Kidney epithelial cell (primary cell): Measurements from ENCODE around the gene SLC22A7. TPM values are rescaled to one million over a fixed set of nuclear protein-coding genes. Genes with fewer than 3 reads are reported as not detected.

Experiments used
- DNase-seq: peaks from one replicate; pipeline ENCODE4 v3.0.0-alpha.2; 2010; ENCODE audit warnings: low read depth
- H3K27me3 ChIP-seq: 2 replicates; pipeline ENCODE4 v1.6.0; 2011; ENCODE audit warnings: low read length; ENCODE audit not compliant: control insufficient read depth, insufficient read depth
- H3K36me3 ChIP-seq: 2 replicates; pipeline ENCODE4 v1.5.1; 2011; ENCODE audit warnings: low read length; ENCODE audit not compliant: control insufficient read depth, insufficient read depth
- H3K4me3 ChIP-seq: 2 replicates; pipeline ENCODE4 v1.5.1; 2011; ENCODE audit warnings: low read depth, mild to moderate bottlenecking, control low read depth, low read length
- total RNA-seq: library from RNA; depleted of rRNA; stranded (reverse); fragments of >200 nt; gene quantifications from 2 replicates; pipeline ENCODE4 v1.2.3, GENCODE V29; 2015
- TF ChIP-seq, protein P1 (sequence below): IDR thresholded peaks from 2 replicates; pipeline ENCODE4 v1.5.1; 2011; ENCODE audit warnings: mild to moderate bottlenecking, moderate library complexity, low read length, control low read depth, inconsistent platforms; ENCODE audit not compliant: insufficient read depth, poor library complexity, severe bottlenecking

SLC22A7 gene
- total RNA-seq, 1 donor from 2014 or later: not detected

DNA sequence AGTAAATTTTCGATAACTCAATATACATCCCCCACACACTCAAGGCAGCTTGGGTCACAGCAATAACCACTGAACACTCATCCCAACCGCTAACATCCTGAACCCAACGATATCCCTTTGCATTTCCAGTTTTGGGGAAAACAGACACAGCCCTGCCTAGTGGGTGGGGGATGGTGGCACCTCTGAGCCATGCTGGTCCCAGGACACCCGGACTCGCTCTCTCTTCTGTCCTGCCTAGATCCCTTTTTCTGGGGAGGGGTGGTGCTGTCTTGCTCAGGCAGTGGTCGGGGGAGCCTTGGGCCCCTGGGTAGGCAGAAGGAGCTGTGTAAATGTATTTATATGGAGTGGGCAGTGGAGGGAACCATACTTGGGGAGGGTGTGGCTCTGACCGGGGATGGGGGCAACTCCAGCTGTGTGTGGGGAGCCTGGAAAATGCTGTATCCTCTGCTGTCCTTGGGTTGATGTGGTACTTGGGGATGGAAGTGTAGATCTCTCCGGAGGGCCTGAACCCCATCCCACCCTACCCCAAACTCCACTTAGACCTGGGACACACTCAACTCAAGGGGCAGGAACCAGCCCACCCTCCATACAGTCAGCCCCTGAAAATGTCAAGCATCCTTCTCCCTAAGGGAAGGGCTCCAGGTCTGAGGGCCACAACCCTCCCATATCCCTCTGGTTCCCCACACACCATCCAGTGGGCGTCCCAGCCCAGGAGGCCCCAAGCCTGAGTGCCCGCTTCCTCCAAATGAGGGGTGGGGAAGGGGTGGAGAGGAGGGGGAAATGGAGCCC, 23.7 kb upstream of the SLC22A7 start:
- Histone ChIP-seq H3K36me3 (no peaks in the 10 kb centered on the region), H3K4me3 (no peak overlapping the region), H3K27me3 (peaks cover 39% of the 10 kb centered on the region)
- TF ChIP-seq, protein P1, sequence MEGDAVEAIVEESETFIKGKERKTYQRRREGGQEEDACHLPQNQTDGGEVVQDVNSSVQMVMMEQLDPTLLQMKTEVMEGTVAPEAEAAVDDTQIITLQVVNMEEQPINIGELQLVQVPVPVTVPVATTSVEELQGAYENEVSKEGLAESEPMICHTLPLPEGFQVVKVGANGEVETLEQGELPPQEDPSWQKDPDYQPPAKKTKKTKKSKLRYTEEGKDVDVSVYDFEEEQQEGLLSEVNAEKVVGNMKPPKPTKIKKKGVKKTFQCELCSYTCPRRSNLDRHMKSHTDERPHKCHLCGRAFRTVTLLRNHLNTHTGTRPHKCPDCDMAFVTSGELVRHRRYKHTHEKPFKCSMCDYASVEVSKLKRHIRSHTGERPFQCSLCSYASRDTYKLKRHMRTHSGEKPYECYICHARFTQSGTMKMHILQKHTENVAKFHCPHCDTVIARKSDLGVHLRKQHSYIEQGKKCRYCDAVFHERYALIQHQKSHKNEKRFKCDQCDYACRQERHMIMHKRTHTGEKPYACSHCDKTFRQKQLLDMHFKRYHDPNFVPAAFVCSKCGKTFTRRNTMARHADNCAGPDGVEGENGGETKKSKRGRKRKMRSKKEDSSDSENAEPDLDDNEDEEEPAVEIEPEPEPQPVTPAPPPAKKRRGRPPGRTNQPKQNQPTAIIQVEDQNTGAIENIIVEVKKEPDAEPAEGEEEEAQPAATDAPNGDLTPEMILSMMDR: no peak
- DNase-seq: no peak

DNA sequence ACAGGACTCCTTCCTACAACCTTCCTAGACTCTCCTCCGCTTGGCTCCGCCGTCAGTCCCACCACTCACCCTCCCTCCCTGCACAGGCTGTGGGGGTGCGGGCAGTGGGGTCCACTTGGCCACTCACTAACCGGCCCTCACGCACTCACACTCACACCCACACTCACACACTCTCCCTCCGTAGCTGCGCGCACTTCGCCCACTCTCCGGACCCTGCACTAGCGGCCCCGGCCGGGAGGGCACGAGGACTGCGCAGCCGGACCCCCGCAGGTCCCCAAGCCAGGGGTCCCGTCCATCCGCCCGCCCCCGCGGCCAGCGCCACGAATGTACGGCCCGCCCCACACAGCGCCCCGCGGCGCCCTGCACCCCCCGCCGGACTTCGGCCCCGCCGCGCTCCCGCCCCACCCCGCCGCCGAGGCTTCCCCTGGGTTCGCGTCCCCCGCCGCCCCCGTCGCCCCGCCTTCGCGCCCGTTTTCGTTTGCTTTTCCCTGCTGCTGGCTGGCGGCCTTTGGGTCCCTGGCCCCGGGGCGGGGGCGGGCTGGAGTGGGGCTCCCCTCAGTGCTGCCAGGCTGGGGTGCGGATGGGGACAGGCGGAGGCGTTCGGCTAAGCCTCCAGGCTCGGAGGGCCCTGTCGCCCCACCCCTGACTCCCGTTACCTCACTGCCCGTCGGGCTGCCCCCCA, 23.0 kb upstream of the SLC22A7 start:
- H3K4me3 ChIP-seq: peak overlapping the region; percentile 17
- H3K27me3 ChIP-seq: peaks cover 35% of the 10 kb centered on the region
- H3K36me3 ChIP-seq: no peaks in the 10 kb centered on the region
- no peak for DNase-seq
- TF ChIP-seq, protein P1: no peak

DNA sequence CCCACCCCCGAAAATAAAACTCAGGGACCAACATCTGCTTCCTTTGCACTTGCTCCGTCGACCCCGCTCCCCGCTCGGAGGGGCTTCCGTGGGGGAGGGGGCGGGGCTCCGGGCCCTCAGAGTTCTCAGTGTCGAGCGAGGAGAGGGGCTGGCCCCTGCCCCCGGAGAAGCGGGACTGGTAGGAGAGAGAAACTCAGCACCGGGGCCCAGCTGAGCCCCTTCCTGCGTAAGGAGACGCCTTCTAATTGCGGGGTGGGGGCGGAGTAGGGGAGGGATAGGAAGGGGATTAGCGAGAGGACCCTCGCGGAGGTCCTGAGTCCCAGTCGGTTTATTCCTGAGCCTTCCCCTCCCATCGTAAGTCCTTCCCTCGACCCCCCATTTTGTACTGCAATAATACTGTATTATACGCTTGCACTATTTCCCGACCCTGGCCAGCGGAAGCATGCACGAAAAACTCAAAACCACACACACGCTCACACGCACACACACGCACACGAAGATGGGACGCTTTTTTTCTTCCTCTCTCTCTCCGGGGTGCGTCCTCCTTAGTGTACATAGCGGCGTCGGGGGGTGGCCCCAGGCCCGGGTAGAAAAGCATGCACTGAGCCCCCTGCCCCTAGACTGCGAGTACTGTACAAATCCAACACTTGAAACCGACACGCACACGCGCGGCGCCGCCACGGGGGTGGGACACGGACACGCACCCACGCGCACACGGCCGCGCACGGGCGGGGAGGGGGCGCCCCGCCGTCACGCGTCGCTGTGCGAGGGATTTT, 22.1 kb upstream of the SLC22A7 start:
- Histone ChIP-seq H3K27me3 (peaks cover 32% of the 10 kb centered on the region), H3K36me3 (no peaks in the 10 kb centered on the region), H3K4me3 (no peak overlapping the region)
- TF ChIP-seq, protein P1: no peak
- DNase-seq: no peak

DNA sequence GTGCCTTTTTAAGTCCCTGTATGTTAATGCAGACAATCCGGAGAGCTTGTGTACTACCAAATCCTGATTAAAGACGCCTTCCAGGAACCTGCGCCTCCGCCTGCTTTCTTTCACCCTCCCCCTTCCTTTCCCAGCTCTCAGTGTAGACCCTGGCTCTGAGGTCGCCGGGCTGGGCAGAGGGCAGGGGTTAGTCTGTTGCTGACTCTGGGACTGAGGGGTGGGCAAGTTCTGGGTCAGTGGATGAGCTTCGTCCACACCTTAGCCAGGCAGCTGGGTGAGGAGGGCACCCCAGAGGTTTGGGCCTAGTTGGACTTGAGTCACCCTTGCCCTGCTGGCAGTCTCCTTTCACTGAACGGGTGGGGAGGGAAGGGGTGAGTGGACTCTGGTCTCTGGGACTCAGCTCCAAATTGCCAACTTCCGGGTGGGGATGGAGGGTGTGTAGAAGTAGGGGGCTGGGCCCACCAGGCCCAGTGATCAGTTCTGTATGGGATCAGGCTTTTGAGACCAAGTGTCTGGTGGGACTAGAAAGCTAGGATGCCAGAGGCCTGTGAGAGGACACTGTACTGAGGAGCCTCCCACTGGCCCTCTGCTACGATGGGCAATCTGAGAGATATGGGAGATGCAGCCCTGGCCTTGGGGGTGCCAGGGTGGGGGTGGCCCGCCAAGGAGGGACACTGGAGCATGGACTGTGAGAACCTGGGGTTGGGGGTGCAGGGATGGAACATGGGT, 21.3 kb upstream of the SLC22A7 start:
- peaks cover 32% of the 10 kb centered on the region for H3K27me3 ChIP-seq
- TF ChIP-seq, protein P1: no peak
- H3K36me3 ChIP-seq: no peaks in the 10 kb centered on the region
- H3K4me3 ChIP-seq: no peak overlapping the region
- no peak for DNase-seq

DNA sequence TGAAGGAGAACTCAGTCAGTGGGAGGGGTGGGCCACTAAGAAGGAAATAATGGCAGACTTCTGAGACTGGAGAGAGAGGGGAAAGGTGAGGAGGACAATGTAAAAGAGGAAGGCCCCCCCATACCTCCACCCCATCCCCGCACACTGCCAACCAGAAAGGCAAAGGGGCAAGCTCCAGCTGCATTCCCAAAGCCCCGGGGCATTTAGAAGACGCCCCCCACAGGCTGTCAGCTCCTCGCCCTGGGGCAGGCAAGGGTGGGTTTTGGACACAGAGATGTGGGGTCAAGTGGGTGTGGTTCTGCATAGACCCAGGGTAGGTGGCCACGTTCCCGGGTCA, 20.8 kb upstream of the SLC22A7 start:
- Histone ChIP-seq H3K4me3 (no peak overlapping the region), H3K36me3 (no peaks in the 10 kb centered on the region), H3K27me3 (peaks cover 30% of the 10 kb centered on the region)
- TF ChIP-seq, protein P1: no peak
- no peak for DNase-seq
